T47D (cell line): ENCODE data around the gene CMKLR1.

Experiments
- DNase-seq, 2 experiments: peaks; one replicate each; pipeline versions ENCODE4 v3.0.0 to v3.0.0-alpha.2; 2011 to 2012; ENCODE audit warnings: low read depth in 1 of 2, low spot score in 1 of 2
- JUND ChIP-seq: IDR thresholded peaks from 2 replicates; pipeline ENCODE4 v1.6.1; 2012; ENCODE audit warnings: low read depth
- in situ Hi-C: cut with HindIII; loops from 2 replicates; pipeline ENCODE4 v1.10.0; 2016; ENCODE audit warnings: low sequenced_read_pairs, low pct_unique_long_range_greater_than_20kb

Gene CMKLR1

DNA sequence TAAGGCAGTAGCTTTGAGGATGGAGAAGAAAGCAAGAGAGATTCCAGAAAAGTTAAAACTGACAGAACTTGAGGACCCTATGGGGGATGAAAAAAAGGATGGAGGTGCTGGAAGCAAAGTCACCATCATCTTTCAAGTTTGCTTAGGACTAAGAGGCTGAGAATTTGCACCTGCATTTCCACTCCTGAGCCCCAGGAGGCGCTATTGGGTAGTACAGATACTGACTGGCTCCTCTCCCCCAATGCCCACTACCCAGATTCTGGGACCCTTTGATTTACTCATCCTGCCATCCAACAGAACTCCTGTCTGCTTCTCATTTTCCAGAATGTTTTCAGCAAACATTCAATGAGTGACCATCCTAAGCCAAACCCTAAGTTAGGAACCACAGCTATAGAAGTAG lies 34.0 kb upstream of the CMKLR1 start:
- no peak for TF ChIP-seq JUND
- in situ Hi-C loops = no loop called here
- DNase-seq = no peak

- no peak for TF ChIP-seq JUND
- no peak for DNase-seq
- in situ Hi-C loops = no loop called here
Measured at GRCh38 chr12:108371801-108372344, 32.8 kb upstream of the CMKLR1 start.

DNA sequence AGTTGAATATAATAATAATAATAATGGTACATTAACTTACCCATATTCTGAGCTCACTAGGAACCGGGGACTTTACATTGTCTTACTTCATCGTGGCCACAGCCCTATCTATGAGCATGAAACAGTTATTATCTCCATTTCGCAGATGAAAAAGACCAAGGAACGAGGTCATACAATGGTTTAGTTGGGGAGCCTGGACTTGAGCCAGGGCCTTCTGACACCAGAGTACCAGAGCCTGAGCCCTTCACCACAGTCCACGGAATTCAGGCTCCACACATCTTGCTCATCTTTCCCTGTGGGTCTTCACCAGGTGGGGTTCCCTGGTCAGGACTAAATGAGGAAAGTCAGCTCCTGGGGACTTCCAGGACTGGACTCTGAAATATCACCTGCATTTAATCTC lies 31.3 kb upstream of the CMKLR1 start:
- no peak for TF ChIP-seq JUND
- DNase-seq = no peak
- in situ Hi-C loops = no loop called here

DNA sequence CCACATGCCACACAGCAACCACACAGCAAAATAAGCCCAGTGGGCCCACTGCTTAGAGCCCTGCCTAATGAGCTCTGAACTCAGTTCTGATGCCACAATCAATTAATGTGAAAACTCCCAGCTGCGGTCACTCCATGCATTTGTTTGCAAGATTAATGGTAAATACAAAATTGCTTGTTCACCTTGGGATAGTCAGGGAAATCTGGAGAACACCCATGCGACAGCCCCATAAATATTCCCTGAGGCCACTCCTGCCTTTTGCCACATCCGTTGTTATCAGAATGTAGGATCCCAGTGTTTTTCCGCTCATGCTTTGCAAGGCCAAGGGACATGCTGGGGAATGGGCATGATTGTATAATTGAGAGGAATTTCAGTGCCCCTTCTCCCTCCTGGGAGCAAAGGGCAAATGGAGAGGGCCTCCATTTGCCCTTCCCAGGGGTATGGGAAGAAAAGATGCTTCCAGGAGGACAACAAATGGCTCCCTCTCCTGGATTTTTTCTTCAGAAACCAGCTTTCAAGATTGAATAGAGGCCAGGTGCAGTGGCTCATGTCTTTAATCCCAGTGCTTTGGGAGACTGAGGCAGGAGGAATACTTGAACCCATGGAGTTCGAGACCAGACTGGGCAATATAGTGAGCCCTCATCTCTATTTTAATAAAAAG lies 30.8 kb upstream of the CMKLR1 start:
- no peak for TF ChIP-seq JUND
- in situ Hi-C loops = no loop called here
- no peak for DNase-seq

GRCh38 chr12:108368089-108368488 lies 29.0 kb upstream of the CMKLR1 start:
- DNase-seq = no peak
- in situ Hi-C loops = no loop called here
- no peak for TF ChIP-seq JUND

- in situ Hi-C loops = no loop called here
- DNase-seq = no peak
- TF ChIP-seq JUND = no peak
Measured at GRCh38 chr12:108367436-108367835, 28.3 kb upstream of the CMKLR1 start.

DNA sequence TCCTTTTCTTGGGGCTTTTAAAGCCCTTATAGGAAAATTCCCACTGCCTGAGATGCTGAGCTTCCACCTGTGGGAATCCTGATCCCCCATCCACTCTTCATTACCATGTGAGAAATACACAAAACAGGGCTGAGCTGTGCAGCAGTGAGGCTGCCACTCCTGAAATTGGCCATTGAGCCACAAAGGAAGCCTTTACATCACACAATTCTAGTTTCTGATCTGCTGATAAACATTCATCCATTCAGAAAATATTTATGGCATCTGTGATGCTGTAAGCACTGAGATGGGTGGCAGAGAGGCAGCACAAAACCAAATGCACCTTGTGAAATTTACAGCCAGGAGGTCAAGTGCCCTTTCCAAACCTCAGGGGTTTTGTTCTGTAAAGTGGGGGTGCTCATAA lies 26.2 kb upstream of the CMKLR1 start:
- no peak for TF ChIP-seq JUND

GRCh38 chr12:108364879-108365278 lies 25.8 kb upstream of the CMKLR1 start:
- TF ChIP-seq JUND = no peak
- in situ Hi-C loops = no loop called here
- DNase-seq = no peak

More for the DNA sequence above, 26.2 kb upstream of the CMKLR1 start:
- no peak for DNase-seq
- in situ Hi-C loops = no loop called here

- DNase-seq = no peak
- no peak for TF ChIP-seq JUND
- in situ Hi-C loops = no loop called here
Measured at GRCh38 chr12:108363565-108363964, 24.5 kb upstream of the CMKLR1 start.

DNA sequence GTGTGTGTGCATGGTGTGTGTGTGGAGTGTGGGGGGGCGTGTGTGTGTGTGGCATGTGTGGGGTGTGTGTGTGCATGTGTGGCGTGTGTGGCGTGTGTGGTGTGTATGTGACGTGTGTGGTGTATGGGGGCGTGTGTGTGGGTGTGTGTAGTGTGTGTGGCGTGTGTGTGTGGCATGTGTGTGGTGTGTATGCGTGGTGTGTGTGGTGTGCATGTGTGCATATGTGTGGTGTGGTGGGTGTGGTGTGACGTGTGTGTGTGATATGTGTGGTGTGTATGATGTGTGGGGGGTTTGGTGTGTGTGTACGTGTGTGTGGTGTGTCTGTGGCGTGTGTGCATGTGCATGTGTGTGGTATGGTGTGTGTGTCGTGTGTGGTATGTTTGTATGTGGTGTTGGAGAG lies 24.1 kb upstream of the CMKLR1 start:
- no peak for TF ChIP-seq JUND
- in situ Hi-C loops = no loop called here
- DNase-seq = no peak

- TF ChIP-seq JUND = no peak
- in situ Hi-C loops = no loop called here
- no peak for DNase-seq
Measured at GRCh38 chr12:108361606-108362005, 22.5 kb upstream of the CMKLR1 start.

- DNase-seq = no peak
- in situ Hi-C loops = no loop called here
- no peak for TF ChIP-seq JUND
Measured at GRCh38 chr12:108360487-108360886, 21.4 kb upstream of the CMKLR1 start.

- no peak for TF ChIP-seq JUND
- in situ Hi-C loops = no loop called here
- no peak for DNase-seq
Measured at GRCh38 chr12:108360057-108360456, 20.9 kb upstream of the CMKLR1 start.

- no peak for TF ChIP-seq JUND
- DNase-seq = no peak
- in situ Hi-C loops = no loop called here
Measured at GRCh38 chr12:108358580-108358965, 19.5 kb upstream of the CMKLR1 start.
